COLO829 (cell line): ENCODE measurements around the gene MAPK7.

Experiments
- DNase-seq: peaks from one replicate; pipeline ENCODE4 v3.0.0; 2012; ENCODE audit warnings: low spot score

Gene MAPK7

DNA sequence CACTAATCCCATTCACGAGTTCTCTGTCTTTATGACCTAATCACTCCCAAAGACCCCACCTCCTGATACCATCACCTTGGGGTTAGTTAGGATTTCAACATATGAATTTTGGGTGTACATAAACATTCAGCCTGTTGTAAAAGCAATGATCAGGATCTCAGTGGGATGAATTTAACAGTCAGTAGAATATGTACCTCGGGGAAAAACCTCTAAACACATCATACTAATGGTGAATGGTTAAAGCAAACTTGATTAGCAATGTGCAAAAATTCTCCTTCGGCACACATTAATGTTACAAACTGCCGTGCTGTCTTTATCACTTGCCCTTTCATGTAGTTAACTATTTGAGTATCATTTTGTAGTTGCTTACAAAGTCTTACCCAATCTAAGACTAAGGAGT lies 42.9 kb downstream of the MAPK7 start:
- DNase-seq, result no peak

GRCh38 chr17:19421926-19422325 lies 43.6 kb downstream of the MAPK7 start:
- no peak for DNase-seq

DNA sequence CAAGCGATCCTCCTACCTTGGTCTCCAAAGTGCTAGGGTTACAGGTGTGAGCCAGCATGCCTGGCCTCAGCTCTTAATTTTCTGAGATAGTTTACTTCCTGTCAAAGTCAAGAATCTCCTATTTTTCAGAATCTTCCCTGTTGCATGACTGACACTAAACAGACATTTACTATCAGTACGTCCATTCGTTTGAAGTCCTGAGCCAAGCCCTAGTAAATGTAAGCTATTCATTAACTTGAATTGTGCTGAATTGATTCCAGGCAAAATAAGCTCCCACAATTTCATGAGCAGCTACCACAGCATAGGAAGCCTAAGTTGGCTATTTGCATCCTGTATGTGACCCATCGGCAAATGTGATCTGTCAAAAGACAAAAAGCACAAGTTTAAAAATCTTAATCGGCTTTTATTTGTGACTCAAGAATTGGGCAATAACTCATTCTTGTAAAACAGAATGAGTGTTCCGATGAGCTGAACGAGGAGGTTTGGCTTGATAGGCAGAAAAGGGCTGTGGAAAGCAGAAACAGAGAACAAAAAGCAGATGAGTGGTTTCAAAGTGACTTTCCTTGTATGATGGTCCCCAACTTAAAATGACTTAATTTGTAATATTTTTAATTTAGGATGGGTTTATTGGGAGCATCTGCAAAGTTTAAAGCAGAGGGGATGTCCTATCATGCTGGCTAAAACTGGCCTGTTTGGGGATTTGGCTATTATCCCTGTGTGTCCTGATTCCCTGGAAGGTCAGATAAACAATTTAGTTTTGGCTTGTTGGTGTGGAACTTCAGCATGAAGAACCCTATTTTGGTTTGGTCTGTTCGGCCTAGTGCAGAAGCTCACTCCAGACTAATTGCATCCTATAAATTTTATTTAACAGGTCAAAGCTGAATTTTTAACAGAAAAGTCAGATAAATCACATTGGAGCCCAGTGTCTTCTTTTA lies 46.9 kb downstream of the MAPK7 start:
- DNase-seq, result no peak

GRCh38 chr17:19426631-19427030 lies 48.3 kb downstream of the MAPK7 start:
- DNase-seq, result no peak

DNA sequence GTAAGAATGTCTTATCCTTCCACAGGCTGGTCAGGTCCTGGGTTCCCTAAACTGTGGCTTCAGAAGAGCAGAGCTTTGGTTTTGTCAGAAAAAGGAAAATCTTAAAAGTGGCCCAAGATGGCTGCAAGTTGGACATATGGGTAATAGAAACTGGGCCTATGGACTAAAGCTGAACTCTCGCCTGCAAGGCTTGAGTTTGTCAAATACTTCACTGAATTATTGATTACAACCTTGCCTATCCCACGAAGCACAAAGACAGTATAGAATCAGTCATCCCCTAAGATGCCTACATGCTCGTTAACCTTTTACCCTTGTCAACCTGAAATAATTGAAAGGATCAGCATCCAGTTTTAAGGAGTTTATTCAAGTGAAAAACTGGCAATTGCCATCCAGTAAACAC lies 53.4 kb downstream of the MAPK7 start:
- no peak for DNase-seq
